ENCODE results near the gene GIPC1.

GIPC1 gene

GRCh38 chr19:14487370-14488125 is 8.4 kb downstream of the GIPC1 start:
- DNase-seq, result no peak

DNA sequence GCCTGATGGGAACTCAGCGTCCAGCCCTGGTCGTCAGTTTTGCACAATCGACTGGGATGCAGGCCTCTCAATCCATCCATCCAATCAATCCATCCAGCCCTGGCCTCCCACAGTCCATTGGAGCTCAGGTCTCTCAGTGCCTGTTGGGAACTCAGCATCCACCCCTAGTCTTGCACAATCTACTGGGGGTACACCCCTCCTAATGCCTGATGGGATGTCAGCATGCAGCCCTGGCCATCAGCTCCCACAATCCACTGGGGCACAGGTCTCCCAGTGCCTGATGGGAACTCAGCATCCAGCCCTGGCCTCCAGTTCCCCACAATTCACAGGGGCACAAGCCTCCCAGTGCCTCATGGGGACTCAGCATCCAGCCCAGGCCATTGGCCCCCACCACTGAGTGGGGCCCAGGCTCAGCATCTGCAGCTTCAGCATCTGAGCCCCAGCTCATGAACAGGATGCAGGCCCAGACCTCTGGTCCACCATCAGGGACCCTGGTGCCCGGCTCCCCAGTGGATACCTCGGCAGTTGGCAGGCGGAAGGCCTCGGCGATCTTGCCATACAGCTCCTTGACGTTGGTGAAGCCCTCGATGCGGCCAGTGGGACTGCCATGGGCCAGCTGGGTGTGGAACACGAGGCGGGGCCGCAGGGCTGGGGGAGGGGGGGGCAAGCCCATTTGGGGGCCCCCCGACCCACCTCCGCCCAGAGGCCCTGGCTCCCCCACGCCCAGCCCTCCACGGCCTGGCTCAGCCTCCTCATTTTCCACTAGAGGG is 13.6 kb downstream of the GIPC1 start:
- no peak for DNase-seq

DNA sequence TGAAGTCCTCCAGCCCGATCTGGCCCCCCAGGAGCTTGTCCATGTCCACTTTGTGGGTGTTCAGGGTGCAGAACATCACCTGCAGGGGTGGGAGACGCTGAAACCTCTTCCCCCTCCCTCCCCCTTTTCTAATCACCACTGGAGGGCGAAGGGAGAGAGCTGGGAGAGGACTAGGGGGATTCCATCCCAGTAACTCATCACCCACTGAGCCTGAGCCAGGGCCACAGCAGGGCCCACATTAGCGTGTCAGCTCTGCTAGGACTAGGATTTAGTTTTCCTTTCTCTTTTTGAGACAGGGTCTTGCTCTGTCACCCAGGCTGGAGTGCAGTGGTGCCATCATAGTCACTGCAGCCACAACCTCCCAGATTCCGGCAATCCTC is 15.2 kb downstream of the GIPC1 start:
- DNase-seq, result no peak

GRCh38 chr19:14479975-14480699 is 15.8 kb downstream of the GIPC1 start:
- DNase-seq, result peak; percentile 36

DNA sequence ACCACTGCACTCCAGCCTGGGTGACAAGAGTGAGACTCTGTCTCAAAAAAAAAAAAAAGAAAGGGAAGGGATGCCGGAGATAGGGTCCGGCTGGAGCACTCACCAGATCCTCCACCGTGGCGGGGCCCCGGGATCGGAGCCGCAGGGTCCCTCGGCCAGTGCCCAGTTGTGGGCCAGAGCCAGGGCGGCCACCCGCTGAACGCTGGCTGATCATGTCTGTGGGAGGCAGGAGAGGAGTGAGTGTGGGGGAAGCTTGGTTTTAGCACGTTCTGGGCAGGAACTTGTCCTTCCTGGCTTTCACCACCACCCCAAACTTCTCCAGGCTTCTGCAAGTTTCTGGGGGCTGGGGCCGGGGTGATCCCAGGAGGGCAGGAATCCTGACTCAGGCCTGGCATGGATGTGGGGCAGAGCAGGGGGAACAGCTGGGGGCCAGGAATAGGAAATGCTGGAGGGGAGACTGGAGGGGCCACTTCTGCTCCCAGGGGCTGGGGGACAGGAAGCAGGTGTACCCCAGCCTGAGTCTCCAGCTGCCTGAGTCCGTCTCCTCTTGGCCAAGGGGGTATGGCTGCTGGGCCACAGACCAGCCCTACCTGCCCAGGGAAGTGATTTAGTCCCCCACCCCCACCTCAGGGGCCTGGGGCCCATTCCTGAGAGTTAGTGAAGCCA is 16.5 kb downstream of the GIPC1 start:
- no peak for DNase-seq

- no peak for DNase-seq
Measured at GRCh38 chr19:14478113-14478545, 17.8 kb downstream of the GIPC1 start.

- no peak for DNase-seq
Measured at GRCh38 chr19:14477418-14478112, 18.4 kb downstream of the GIPC1 start.

DNA sequence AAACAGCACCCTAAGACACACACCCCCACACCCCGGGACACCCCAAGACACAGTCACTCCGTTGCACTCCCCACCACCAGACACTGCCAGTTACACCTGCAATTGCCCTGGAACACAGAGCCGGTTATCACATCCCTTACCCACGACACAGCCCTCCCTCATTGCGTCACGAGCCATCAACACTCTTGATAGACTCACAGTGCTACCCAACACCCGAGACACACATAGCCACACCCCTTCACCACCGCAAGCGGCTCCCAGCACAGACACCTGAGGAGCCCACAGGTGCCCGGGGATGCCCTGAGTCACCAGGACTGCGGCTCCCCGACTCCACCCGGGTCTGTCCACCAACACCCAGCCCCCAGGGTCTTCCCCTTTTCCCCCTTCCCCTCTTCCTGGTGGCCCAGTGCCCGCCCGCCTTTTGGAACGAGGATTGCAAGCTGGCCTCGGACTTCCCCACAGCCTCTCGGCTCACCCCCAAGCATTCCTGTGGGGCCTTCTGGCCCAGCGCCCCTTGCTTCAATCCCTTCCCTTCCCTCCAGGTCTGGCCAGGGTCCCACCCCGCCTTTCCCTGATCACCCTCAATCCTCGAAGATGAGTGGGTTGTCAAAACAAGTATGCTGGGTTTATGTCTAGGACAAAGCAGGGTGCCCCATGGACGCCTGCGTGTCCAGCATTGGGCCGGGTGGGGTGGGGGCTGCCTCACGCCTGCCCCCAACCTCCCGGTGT is 19.1 kb downstream of the GIPC1 start:
- DNase-seq, result no peak

DNA sequence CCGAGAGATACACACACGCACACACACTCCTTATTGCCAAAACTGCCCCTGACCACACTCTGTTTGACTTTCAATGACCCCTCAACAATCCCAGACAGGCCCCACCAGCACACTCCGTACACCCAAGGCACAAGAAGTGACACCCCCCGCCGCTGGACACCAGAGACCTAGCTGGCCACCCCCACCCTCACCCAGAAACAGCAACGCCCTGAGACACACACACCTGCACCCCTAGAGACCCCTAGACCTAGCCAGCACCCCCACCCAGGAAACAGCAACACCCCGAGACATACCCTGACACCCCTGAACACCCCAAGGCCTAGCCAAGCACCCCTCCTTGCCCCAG is 19.6 kb downstream of the GIPC1 start:
- DNase-seq, result no peak

GRCh38 chr19:14475251-14476073 is 20.5 kb downstream of the GIPC1 start, which contains the start of gene PTGER1:
Gene PTGER1 (minus strand): TSS chr19:14475354. CDS start chr19:14474320, 1,034 bp downstream.
- no peak for DNase-seq

DNA sequence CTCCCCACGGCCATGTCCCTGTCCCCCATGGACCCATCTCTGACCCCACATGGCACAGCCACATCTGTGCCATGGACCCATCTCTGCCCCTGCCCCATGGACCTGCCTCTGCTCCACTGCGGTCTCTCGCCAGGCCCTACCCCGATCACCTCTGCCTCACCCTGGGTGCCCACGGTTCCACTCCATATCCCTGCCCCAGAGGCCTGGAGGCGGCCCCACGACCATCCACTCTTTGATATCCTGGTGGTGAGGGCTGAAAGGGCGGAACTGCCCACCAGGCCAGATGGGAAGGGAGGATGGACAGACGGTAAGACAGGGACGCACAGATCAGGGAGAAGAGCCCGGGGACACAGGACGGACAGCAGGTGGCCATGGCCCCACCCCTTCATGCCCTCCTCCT is 21.1 kb downstream of the GIPC1 start:
- DNase-seq, result no peak

- DNase-seq, result no peak
Measured at GRCh38 chr19:14473978-14474578, 21.8 kb downstream of the GIPC1 start.

DNA sequence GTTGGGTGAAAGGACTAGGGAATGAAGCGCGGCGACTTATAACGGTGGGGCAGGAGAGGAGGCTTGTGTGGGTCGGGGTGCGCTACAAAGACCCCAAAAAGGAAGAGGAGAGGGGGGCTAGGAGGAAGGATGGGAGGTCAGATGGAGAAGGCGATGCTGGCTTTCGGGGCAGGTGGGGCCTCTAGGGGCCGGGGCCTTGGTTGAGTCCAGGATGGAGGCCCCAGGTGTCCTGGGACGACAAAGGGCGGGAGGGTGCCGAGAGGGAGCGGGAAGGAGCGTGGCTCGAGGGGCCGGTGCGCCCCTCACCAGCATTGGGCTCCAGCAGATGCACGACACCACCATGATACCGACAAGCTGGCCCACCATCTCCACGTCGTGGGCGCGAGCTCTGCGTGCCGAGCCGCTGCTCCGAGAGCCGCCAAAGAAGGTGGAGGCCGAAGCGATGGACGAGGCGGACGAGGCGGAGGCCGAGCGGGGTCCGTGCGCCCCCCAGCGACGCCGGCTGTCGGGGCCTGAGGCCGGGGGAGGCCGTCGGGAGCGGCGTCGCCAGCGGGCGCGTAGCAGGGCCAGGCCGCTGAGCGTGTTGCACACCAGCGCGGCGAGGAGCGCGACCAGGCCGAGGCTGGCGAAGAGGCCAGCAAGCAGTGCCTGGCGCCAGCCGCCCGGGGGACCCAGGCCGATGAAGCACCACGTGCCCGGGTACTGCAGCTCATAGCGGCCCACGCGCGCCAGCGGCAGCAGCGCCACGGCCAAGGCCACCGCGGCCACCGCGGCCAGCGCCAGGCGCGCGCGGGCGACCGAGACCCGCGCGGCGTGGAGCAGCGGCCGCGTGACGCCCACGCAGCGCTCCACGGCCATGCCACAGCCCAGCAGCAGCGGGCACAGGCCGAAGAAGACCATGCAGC is 22.6 kb downstream of the GIPC1 start:
- DNase-seq, result no peak

DNA sequence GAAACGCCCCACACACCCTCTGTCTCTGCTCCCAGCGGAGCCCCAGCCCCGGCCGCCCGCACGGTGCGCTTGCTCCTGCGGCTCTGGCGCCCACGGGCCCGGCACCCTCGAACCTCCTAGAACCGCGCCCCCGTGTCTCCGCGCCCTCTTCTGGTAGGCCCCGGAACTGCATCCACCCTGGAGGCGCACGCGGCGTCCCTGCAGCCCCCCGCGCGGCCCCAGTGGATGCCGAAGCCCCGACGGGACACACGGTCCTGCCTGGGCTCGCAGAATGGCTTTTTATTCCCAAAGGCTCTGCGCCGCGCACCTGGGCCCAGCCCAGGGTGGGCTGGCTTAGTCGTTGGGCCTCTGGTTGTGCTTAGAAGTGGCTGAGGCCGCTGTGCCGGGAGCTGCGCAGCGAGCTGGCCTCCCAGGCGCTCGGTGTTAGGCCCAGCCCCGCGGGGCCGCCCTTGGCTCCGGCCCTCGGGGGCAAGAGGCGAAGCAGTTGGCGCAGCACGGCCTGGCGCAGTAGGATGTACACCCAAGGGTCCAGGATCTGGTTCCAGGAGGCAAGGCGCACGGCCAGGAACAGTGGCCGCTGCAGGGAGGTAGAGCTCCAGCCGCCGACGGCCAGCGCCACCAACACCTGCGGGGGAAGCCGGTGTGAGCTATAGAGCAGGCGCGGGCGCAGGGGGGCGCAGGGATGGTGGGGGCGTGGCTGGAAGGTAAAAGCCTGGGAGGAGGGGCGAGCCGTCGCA is 23.6 kb downstream of the GIPC1 start:
- peak; percentile 26 for DNase-seq

DNA sequence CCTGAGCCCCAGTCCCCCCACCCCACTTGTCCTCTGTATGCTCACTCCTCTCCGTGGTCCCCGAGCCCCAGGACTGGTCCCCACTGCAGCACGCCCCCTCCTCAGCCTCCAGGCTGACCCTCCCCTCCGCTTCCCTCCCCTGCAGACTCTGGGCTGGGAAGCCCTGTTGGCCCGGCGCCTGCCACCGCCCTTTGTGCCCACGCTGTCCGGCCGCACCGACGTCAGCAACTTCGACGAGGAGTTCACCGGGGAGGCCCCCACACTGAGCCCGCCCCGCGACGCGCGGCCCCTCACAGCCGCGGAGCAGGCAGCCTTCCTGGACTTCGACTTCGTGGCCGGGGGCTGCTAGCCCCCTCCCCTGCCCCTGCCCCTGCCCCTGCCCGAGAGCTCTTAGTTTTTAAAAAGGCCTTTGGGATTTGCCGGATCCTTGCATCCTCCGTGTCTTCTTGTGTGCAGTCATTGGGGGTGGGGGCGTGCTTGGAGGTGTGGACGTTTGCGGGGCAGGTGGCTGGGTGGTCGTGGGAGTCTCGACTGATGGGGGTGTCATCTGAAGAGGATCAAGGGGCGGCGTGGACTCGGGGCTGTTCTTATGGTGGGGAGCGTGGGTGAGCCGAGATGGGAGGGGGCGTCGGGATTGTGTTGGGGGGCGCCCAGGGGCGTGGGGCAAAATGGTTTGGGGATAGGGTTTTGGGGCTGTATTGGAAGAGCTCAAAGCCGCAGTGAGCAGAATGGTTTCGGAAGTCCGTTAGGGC is 24.3 kb downstream of the GIPC1 start:
- DNase-seq, result no peak

- no peak for DNase-seq
Measured at GRCh38 chr19:14470031-14470876, 25.7 kb downstream of the GIPC1 start.

DNA sequence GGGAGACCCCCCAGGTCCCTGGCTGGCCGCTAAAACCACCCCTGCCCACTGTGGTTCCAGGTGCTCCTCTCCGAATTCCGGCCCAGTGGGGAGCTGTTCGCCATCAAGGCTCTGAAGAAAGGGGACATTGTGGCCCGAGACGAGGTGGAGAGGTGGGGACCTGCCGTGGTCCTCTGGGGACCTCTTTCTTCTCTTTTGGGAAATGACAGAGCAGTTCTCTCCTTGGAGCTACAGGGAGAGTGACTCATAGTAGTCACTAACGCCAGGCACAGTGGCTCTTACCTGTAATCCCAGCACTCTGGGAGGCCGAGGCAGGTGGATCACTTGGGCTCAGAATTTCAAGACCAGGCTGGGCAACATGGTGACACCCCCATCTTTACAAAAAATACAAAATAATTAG is 28.1 kb downstream of the GIPC1 start:
- DNase-seq, result no peak

All from KG1 (cell line).